ENCODE results near the gene DNAJC12. TPM values are rescaled to one million over a fixed set of nuclear protein-coding genes. Genes with fewer than 3 reads are reported as not detected.
A peak's percentile ranks its signal among the peaks of the same experiment; 100 is the strongest.

Gene DNAJC12
- total RNA-seq, 2 experiments from 2014 or later: 29.1 to 32.5 TPM

GRCh38 chr10:67807855-67808456 lies 30.0 kb downstream of the DNAJC12 start:
- Mint-ChIP-seq H3K9me3 (no peaks in the 10 kb centered on the region), H3K27me3 (peaks cover 7% of the 10 kb centered on the region), H3K4me1 (ENCODE audit: low read depth) (peaks cover 16% of the 10 kb centered on the region), H3K4me3 (no peak overlapping the region), H3K36me3 (ENCODE audit: low read depth) (peaks cover 26% of the 10 kb centered on the region), H3K27ac (no peak overlapping the region)
- no peak for TF ChIP-seq CTCF (IDR thresholded peaks at IDR 0.05)
- ChIA-PET POLR2A (interaction anchor here (0.8 kb wide), 1 partner anchor 20 kb away, joined by 3 read pairs; no protein-coding TSS in a partner anchor), CTCF (interaction anchor here (0.9 to 1.5 kb wide), 2 partner anchors 20 kb away, joined by 4 to 5 read pairs; no protein-coding TSS in a partner anchor)
- DNase-seq: no peak
- ATAC-seq: no peak
- intact Hi-C loops (cut with micrococcal nuclease): no loop called here

GRCh38 chr10:67804395-67804678 lies 33.7 kb downstream of the DNAJC12 start:
- no peaks in the 10 kb centered on the region for H3K9me3 Mint-ChIP-seq
- no peaks in the 10 kb centered on the region for H3K27me3 Mint-ChIP-seq
- H3K27ac Mint-ChIP-seq: peak overlapping the region; percentile 87
- no peak for TF ChIP-seq CTCF (IDR thresholded peaks at IDR 0.05)
- peaks cover 25% of the 10 kb centered on the region for H3K4me1 Mint-ChIP-seq (ENCODE audit: low read depth)
- POLR2A ChIA-PET: interaction anchor here (0.5 to 1.1 kb wide), 3 partner anchors 9 to 418 kb away, joined by 3 read pairs; no protein-coding TSS in a partner anchor
- intact Hi-C loops (cut with micrococcal nuclease): no loop called here
- ATAC-seq (no peak), DNase-seq (no peak)
- CTCF ChIA-PET: interaction anchor here (0.6 to 1.9 kb wide), 4 partner anchors 11 to 107 kb away, joined by 3 to 9 read pairs (median 4); no protein-coding TSS in a partner anchor
- peaks cover 10% of the 10 kb centered on the region for H3K36me3 Mint-ChIP-seq (ENCODE audit: low read depth)
- no peak overlapping the region for H3K4me3 Mint-ChIP-seq

GRCh38 chr10:67803588-67804394 lies 34.2 kb downstream of the DNAJC12 start:
- POLR2A ChIA-PET: interaction anchor here (0.6 kb wide), 1 partner anchor 10 kb away, joined by 3 read pairs; no protein-coding TSS in a partner anchor
- H3K9me3 Mint-ChIP-seq: no peaks in the 10 kb centered on the region
- H3K4me3 Mint-ChIP-seq: no peak overlapping the region
- H3K27me3 Mint-ChIP-seq: no peaks in the 10 kb centered on the region
- H3K4me1 Mint-ChIP-seq (ENCODE audit: low read depth): peaks cover 25% of the 10 kb centered on the region
- no peak for TF ChIP-seq CTCF (IDR thresholded peaks at IDR 0.05)
- intact Hi-C loops (cut with micrococcal nuclease): no loop called here
- DNase-seq: peak; percentile 59
- ATAC-seq: peak; percentile 91
- peak overlapping the region; percentile 87 for H3K27ac Mint-ChIP-seq
- peaks cover 10% of the 10 kb centered on the region for H3K36me3 Mint-ChIP-seq (ENCODE audit: low read depth)
- CTCF ChIA-PET: interaction anchor here (0.6 to 3.1 kb wide), 5 partner anchors 12 to 107 kb away, joined by 3 to 17 read pairs (median 4); no protein-coding TSS in a partner anchor

GRCh38 chr10:67802767-67803538 lies 35.0 kb downstream of the DNAJC12 start:
- POLR2A ChIA-PET: interaction anchor here (0.6 kb wide), 1 partner anchor 44 kb away, joined by 3 read pairs; no protein-coding TSS in a partner anchor
- peak overlapping the region; percentile 67 for H3K27ac Mint-ChIP-seq
- intact Hi-C loops (cut with micrococcal nuclease): no loop called here
- peak; percentile 61 for ATAC-seq
- H3K9me3 Mint-ChIP-seq: no peaks in the 10 kb centered on the region
- CTCF ChIA-PET: interaction anchor here (0.9 to 3.1 kb wide), 3 partner anchors 14 to 32 kb away, joined by 3 to 17 read pairs (median 3); no protein-coding TSS in a partner anchor
- peaks cover 10% of the 10 kb centered on the region for H3K36me3 Mint-ChIP-seq (ENCODE audit: low read depth)
- no peak for DNase-seq
- H3K4me1 Mint-ChIP-seq (ENCODE audit: low read depth): peaks cover 25% of the 10 kb centered on the region
- no peaks in the 10 kb centered on the region for H3K27me3 Mint-ChIP-seq
- TF ChIP-seq CTCF (IDR thresholded peaks at IDR 0.05): no peak
- no peak overlapping the region for H3K4me3 Mint-ChIP-seq
